Activated T-cell treated with anti-CD3 and anti-CD28 coated beads, Interleukin-2, amount 50 U/mL, for 72 hours (primary cell): ENCODE results near the gene SCLT1. TPM values are rescaled to one million over a fixed set of nuclear protein-coding genes. Genes with fewer than 3 reads are reported as not detected.

Experiments
- ATAC-seq, 2 donors: fragments of 150-1000 bp; cut with Tn5 transposase; replicated peaks in 1 of 2; 2 replicates each; pipeline ENCODE4 v1.10.0; 2021; ENCODE audit warnings: moderate library complexity in 2 of 2, mild to moderate bottlenecking in 1 of 2
- DNase-seq, 2 donors: peaks; one replicate each; pipeline ENCODE4 v3.0.0; 2021 to 2022; ENCODE audit warnings: mixed read lengths in 1 of 2
- H3K27ac Mint-ChIP-seq: one replicate; pipeline ENCODE4 v1.8.0; 2022; ENCODE audit warnings: mild to moderate bottlenecking, moderate library complexity, mixed read lengths
- H3K27me3 Mint-ChIP-seq: one replicate; pipeline ENCODE4 v1.8.0; 2022; ENCODE audit warnings: low read depth, mixed read lengths
- H3K36me3 Mint-ChIP-seq, 2 donors: one replicate each; pipeline ENCODE4 v1.8.0; 2022; ENCODE audit warnings: mixed read lengths in 2 of 2, mild to moderate bottlenecking in 1 of 2; ENCODE audit not compliant: insufficient read depth in 2 of 2
- H3K4me1 Mint-ChIP-seq: one replicate; pipeline ENCODE4 v1.8.0; 2022; ENCODE audit warnings: low read depth, mixed read lengths
- H3K4me3 Mint-ChIP-seq, 2 donors: one replicate each; pipeline ENCODE4 v1.8.0; 2022; ENCODE audit warnings: mild to moderate bottlenecking in 2 of 2, mixed read lengths in 2 of 2, moderate library complexity in 2 of 2
- H3K9me3 Mint-ChIP-seq, 2 donors: one replicate each; pipeline ENCODE4 v1.8.0; 2022; ENCODE audit warnings: mixed read lengths in 2 of 2
- total RNA-seq, 2 donors: library from RNA; stranded (reverse); gene quantifications; one replicate each; pipeline ENCODE4 v1.2.3, GENCODE V29; 2022

The SCLT1 gene
- total RNA-seq, 2 donors from 2014 or later = 24.5 to 25.6 TPM

- Mint-ChIP-seq H3K27me3 (no peaks in the 10 kb centered on the region), H3K27ac (no peak overlapping the region), H3K9me3 (no peaks in the 10 kb centered on the region), H3K4me3 (no peak overlapping the region), H3K4me1 (no peaks in the 10 kb centered on the region), H3K36me3 (peaks cover 0 to 3% of the 10 kb centered on the region in 2 donors)
- DNase-seq (no peak), ATAC-seq (no peak)
These were observed 113.4 kb downstream of the SCLT1 start for GRCh38 chr4:128979934-128980333.

DNA sequence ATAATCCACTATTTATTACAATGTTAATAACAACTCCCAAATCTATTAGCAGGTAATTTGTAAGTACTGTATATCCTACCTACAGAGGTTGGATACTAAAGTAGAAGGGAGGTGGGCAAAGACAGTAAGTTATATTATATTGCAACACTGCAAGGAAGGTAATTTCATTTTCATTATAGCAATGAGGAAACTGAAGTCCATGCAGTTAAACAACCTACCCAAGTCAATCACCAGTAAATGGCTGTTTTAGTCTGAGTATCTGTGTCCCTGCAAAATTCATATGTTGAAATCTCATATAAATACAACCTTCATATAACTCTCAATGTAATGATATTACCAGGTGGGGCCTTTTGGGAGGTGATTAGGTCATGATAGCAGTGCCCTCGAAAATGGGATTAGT is 114.4 kb downstream of the SCLT1 start:
- Mint-ChIP-seq H3K4me3 (no peak overlapping the region), H3K4me1 (no peaks in the 10 kb centered on the region), H3K36me3 (peaks cover 0 to 3% of the 10 kb centered on the region in 2 donors), H3K27me3 (no peaks in the 10 kb centered on the region), H3K9me3 (no peaks in the 10 kb centered on the region), H3K27ac (no peak overlapping the region)
- DNase-seq = no peak
- ATAC-seq = no peak

DNA sequence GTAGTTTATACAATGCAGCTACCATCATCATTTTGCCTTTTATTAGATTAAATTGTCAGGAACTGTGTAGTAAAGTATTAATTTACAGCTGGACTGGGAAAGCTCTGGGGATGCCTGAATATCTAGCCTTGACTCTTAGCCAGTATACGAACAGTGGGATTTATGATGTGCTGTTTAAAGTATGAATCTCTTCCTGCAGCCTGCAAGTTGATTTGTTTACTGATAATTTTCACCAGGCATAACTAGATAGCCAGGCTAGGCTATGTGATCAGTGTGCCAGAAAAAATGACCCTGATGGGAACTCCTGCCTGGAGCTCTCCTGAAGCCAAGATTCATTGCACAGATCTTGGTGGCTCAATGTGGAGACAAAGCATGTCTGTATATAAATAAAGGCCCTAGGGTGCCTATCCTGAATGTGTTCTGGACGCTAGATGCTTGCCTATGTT is 119.2 kb downstream of the SCLT1 start:
- Mint-ChIP-seq H3K4me1 (no peaks in the 10 kb centered on the region), H3K9me3 (peaks cover 0 to under 1% of the 10 kb centered on the region in 2 donors), H3K27me3 (no peaks in the 10 kb centered on the region), H3K36me3 (peaks cover 0 to 3% of the 10 kb centered on the region in 2 donors), H3K27ac (no peak overlapping the region), H3K4me3 (no peak overlapping the region)
- ATAC-seq (no peak), DNase-seq (no peak)

- DNase-seq (no peak), ATAC-seq (no peak)
- H3K27ac Mint-ChIP-seq = no peak overlapping the region
- H3K27me3 Mint-ChIP-seq = no peaks in the 10 kb centered on the region
- no peaks in the 10 kb centered on the region for H3K4me1 Mint-ChIP-seq
- H3K4me3 Mint-ChIP-seq = no peak overlapping the region
- peaks cover 0 to 4% of the 10 kb centered on the region in 2 donors for H3K9me3 Mint-ChIP-seq
- peaks cover 0 to 8% of the 10 kb centered on the region in 2 donors for H3K36me3 Mint-ChIP-seq
These were observed 120.0 kb downstream of the SCLT1 start for GRCh38 chr4:128973384-128973783.

GRCh38 chr4:128961405-128961804 is 131.9 kb downstream of the SCLT1 start:
- no peak overlapping the region for H3K4me3 Mint-ChIP-seq
- H3K27me3 Mint-ChIP-seq = no peaks in the 10 kb centered on the region
- ATAC-seq (no peak), DNase-seq (no peak)
- H3K4me1 Mint-ChIP-seq = peaks cover 7% of the 10 kb centered on the region
- peaks cover 0 to 4% of the 10 kb centered on the region in 2 donors for H3K36me3 Mint-ChIP-seq
- H3K9me3 Mint-ChIP-seq = no peaks in the 10 kb centered on the region
- no peak overlapping the region for H3K27ac Mint-ChIP-seq

GRCh38 chr4:128958194-128958593 is 135.1 kb downstream of the SCLT1 start:
- Mint-ChIP-seq H3K36me3 (peaks cover 0 to 4% of the 10 kb centered on the region in 2 donors), H3K4me3 (no peak overlapping the region), H3K27me3 (no peaks in the 10 kb centered on the region), H3K4me1 (peaks cover 7% of the 10 kb centered on the region), H3K9me3 (no peaks in the 10 kb centered on the region), H3K27ac (no peak overlapping the region)
- DNase-seq = no peak
- ATAC-seq = no peak

DNA sequence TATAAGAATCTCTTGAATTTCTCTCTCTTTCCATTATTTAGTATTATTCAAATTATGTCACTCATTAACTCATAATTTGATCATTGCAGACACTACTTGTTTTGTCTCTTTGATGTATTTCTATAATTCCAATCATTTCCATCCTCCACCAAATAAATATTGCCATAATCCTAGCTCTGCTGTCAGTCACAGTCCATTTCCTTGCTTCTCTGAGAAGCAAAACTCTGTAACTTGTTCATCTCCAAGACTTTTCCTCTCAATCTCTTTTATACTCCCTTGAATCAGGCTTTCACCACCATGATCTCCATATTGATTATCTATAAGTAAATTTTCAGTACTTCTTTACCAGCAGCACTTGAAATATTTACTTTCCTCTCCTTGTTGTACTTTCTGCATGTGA is 135.9 kb downstream of the SCLT1 start:
- Mint-ChIP-seq H3K4me3 (no peak overlapping the region), H3K27ac (peak overlapping the region; percentile 20), H3K9me3 (no peaks in the 10 kb centered on the region), H3K27me3 (no peaks in the 10 kb centered on the region), H3K36me3 (peaks cover 0 to 4% of the 10 kb centered on the region in 2 donors), H3K4me1 (peaks cover 3% of the 10 kb centered on the region)
- ATAC-seq (no peak), DNase-seq (no peak)

DNA sequence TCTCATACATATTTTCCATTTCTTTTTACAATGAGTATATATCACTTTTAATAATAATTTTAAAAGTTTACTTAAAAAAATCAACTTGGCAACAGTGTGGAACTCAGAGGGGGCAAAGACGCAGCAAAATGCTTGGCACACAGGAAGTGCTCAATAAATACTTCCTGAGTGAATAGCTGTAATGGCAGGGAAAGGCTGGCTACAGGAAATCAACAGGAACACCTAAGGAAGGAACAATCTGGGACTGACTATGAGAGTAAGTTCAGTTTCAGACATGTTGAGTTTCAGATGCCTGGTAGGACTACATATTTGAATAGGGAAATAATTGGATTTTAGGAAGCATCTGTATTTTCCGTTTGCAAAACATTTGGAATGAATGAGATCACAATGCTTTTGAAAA is 137.6 kb downstream of the SCLT1 start:
- ATAC-seq = no peak
- H3K4me1 Mint-ChIP-seq = no peaks in the 10 kb centered on the region

GRCh38 chr4:128954941-128955340 is 138.4 kb downstream of the SCLT1 start:
- DNase-seq = no peak
- ATAC-seq = no peak
- Mint-ChIP-seq H3K36me3 (peaks cover 2 to 4% of the 10 kb centered on the region in 2 donors), H3K27me3 (no peaks in the 10 kb centered on the region), H3K4me3 (no peak overlapping the region), H3K9me3 (no peaks in the 10 kb centered on the region), H3K4me1 (no peaks in the 10 kb centered on the region), H3K27ac (no peak overlapping the region)

More for the DNA sequence above, 137.6 kb downstream of the SCLT1 start:
- Mint-ChIP-seq H3K36me3 (peaks cover 2 to 4% of the 10 kb centered on the region in 2 donors), H3K27me3 (no peaks in the 10 kb centered on the region), H3K27ac (no peak overlapping the region), H3K9me3 (no peaks in the 10 kb centered on the region), H3K4me3 (no peak overlapping the region)
- no peak for DNase-seq

DNA sequence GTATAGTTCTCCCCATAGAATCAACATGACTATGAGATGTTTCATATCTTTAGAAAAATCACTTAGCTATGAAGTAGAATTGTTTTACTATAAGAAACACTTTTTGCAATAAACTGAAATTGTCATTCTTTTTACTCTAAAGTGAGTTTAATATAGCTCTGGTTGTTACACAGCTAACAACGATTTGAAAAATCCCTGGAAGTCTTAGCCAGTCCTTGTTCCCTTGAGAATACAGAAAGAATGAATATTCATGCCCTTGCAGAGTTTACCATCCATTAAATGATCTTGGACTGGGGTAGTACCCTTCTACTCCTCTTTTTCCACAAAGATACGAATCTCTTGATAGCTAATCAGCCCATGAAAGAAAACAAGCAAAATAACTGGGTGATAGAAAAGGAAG is 142.0 kb downstream of the SCLT1 start:
- peaks cover 0 to 2% of the 10 kb centered on the region in 2 donors for H3K36me3 Mint-ChIP-seq
- no peaks in the 10 kb centered on the region for H3K9me3 Mint-ChIP-seq
- H3K4me1 Mint-ChIP-seq = no peaks in the 10 kb centered on the region
- ATAC-seq (no peak), DNase-seq (no peak)
- H3K4me3 Mint-ChIP-seq = no peak overlapping the region
- H3K27me3 Mint-ChIP-seq = no peaks in the 10 kb centered on the region
- H3K27ac Mint-ChIP-seq = peak overlapping the region; percentile 85

DNA sequence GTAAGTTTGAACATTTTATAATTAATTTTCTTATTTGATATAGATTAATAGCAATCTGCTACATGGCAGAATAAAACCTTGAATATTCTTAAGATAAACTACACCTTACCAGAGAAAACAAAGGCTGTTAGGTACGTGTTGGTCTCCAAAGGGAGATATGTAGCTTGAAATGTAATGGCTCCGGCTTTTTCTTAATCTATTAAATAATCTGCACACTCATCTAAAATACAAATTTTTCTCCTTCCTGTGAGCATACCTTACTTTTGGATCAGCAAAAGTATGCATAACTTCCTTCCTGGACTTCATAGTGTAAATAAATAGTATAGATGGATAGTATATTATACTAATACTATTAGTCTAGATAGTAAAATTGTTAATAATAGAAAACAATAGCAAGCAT is 142.5 kb downstream of the SCLT1 start:
- H3K36me3 Mint-ChIP-seq = peaks cover 0 to 2% of the 10 kb centered on the region in 2 donors
- H3K27ac Mint-ChIP-seq = no peak overlapping the region
- ATAC-seq (no peak), DNase-seq (no peak)
- no peaks in the 10 kb centered on the region for H3K27me3 Mint-ChIP-seq
- H3K9me3 Mint-ChIP-seq = no peaks in the 10 kb centered on the region
- H3K4me1 Mint-ChIP-seq = no peaks in the 10 kb centered on the region
- H3K4me3 Mint-ChIP-seq = no peak overlapping the region

DNA sequence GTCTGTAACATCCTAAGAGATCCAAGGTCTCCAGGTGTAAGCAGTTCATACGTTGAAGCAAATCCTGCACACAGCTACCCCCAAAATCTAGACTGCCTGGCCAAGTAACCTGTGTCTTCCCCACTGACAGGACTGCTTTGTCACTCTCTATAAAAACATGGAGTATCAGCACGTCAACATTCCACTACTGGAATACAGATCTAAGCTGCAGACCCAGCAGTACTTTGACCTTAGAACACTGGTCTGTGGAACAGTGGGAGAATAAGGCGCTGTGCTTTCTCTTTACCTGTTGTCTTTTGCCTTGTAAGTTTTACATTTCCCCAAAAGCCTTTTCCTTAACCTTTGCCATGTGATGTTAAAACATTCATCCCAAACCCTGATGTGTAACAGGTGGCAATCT is 146.4 kb downstream of the SCLT1 start:
- Mint-ChIP-seq H3K27me3 (no peaks in the 10 kb centered on the region), H3K36me3 (peaks cover 0 to 6% of the 10 kb centered on the region in 2 donors), H3K9me3 (no peaks in the 10 kb centered on the region), H3K4me1 (no peaks in the 10 kb centered on the region), H3K27ac (no peak overlapping the region), H3K4me3 (no peak overlapping the region)
- DNase-seq (no peak), ATAC-seq (no peak)

- no peaks in the 10 kb centered on the region for H3K4me1 Mint-ChIP-seq
- H3K27ac Mint-ChIP-seq = no peak overlapping the region
- H3K4me3 Mint-ChIP-seq = no peak overlapping the region
- no peaks in the 10 kb centered on the region for H3K27me3 Mint-ChIP-seq
- no peaks in the 10 kb centered on the region for H3K9me3 Mint-ChIP-seq
- ATAC-seq = no peak
- peaks cover 3 to 6% of the 10 kb centered on the region in 2 donors for H3K36me3 Mint-ChIP-seq
- DNase-seq = no peak
These were observed 150.7 kb downstream of the SCLT1 start for GRCh38 chr4:128942607-128943006.

DNA sequence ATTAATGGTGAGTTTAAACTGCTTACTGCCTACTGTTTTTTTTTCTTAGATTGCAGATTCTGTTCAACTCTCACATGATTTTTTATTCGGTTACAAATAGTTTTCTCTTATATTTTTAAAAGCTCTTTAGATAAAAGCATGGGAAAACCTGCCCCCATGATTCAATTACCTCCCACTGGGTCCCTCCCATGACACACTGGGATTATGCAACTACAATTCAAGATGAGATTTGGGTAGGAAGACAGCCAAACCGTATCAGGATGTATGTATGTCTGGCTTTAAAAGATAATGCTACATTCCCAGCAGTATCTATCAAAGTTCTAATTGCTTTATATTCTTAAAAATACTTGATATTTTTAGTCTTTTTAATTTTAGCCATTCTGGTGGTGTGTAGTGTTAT is 152.4 kb downstream of the SCLT1 start:
- ATAC-seq (no peak), DNase-seq (no peak)
- Mint-ChIP-seq H3K36me3 (peaks cover 3 to 6% of the 10 kb centered on the region in 2 donors), H3K27me3 (no peaks in the 10 kb centered on the region), H3K9me3 (no peaks in the 10 kb centered on the region), H3K4me3 (no peak overlapping the region), H3K4me1 (no peaks in the 10 kb centered on the region), H3K27ac (no peak overlapping the region)
